ENCODE data around the gene AIFM2. TPM values are rescaled to one million over a fixed set of nuclear protein-coding genes. Genes with fewer than 3 reads are reported as not detected.

AIFM2 gene
- total and polyA plus RNA-seq, 10 of the 15 experiments (the other 5 are each of a cell fraction or from before 2014, with no cell fraction given): 4.5 to 30.8 (median 15.6) TPM

DNA sequence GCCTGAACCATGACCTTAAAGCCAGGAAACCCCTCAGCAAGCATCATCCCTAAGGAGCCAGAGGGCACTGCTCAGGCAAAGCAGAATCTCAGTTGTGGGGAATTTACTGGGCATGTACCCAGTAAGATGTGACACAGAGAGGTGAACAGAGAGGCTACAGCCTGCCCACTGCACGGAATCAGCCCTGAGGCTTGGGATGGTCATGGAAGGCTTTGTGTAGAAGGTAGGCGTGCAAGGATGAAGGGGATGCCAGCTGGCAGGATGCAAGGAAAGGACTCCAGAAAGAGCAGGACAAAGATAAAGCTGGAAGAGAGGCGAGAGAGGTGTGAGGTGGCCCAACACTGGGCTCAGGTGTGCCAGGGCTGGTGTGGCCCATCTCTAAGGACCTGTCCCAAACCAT lies 2.4 kb upstream of the AIFM2 start (continued):
- TF ChIP-seq SUZ12 (IDR thresholded peaks at IDR 0.05; ENCODE audit: unreplicated experiment): no peak
- no peak for TF ChIP-seq SMARCA5 (IDR thresholded peaks at IDR 0.05)
- TF ChIP-seq MYC (IDR thresholded peaks at IDR 0.05; ENCODE audit: insufficient read depth, insufficient read length, insufficient replicate concordance, low read length, severe bottlenecking): no peak
- TF ChIP-seq, protein P1, sequence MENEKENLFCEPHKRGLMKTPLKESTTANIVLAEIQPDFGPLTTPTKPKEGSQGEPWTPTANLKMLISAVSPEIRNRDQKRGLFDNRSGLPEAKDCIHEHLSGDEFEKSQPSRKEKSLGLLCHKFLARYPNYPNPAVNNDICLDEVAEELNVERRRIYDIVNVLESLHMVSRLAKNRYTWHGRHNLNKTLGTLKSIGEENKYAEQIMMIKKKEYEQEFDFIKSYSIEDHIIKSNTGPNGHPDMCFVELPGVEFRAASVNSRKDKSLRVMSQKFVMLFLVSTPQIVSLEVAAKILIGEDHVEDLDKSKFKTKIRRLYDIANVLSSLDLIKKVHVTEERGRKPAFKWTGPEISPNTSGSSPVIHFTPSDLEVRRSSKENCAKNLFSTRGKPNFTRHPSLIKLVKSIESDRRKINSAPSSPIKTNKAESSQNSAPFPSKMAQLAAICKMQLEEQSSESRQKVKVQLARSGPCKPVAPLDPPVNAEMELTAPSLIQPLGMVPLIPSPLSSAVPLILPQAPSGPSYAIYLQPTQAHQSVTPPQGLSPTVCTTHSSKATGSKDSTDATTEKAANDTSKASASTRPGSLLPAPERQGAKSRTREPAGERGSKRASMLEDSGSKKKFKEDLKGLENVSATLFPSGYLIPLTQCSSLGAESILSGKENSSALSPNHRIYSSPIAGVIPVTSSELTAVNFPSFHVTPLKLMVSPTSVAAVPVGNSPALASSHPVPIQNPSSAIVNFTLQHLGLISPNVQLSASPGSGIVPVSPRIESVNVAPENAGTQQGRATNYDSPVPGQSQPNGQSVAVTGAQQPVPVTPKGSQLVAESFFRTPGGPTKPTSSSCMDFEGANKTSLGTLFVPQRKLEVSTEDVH (IDR thresholded peaks at IDR 0.05; ENCODE audit: low read depth, partially characterized antibody): no peak
- no peak for TF ChIP-seq NKRF (conservative IDR thresholded peaks at IDR 0.05)
- no peak for TF ChIP-seq YY1 (IDR thresholded peaks at IDR 0.05; ENCODE audit: low read depth, low read length)
- TF ChIP-seq CUX1 (IDR thresholded peaks at IDR 0.05; ENCODE audit: insufficient replicate concordance, low read depth, low read length): no peak
- TF ChIP-seq, protein P2, sequence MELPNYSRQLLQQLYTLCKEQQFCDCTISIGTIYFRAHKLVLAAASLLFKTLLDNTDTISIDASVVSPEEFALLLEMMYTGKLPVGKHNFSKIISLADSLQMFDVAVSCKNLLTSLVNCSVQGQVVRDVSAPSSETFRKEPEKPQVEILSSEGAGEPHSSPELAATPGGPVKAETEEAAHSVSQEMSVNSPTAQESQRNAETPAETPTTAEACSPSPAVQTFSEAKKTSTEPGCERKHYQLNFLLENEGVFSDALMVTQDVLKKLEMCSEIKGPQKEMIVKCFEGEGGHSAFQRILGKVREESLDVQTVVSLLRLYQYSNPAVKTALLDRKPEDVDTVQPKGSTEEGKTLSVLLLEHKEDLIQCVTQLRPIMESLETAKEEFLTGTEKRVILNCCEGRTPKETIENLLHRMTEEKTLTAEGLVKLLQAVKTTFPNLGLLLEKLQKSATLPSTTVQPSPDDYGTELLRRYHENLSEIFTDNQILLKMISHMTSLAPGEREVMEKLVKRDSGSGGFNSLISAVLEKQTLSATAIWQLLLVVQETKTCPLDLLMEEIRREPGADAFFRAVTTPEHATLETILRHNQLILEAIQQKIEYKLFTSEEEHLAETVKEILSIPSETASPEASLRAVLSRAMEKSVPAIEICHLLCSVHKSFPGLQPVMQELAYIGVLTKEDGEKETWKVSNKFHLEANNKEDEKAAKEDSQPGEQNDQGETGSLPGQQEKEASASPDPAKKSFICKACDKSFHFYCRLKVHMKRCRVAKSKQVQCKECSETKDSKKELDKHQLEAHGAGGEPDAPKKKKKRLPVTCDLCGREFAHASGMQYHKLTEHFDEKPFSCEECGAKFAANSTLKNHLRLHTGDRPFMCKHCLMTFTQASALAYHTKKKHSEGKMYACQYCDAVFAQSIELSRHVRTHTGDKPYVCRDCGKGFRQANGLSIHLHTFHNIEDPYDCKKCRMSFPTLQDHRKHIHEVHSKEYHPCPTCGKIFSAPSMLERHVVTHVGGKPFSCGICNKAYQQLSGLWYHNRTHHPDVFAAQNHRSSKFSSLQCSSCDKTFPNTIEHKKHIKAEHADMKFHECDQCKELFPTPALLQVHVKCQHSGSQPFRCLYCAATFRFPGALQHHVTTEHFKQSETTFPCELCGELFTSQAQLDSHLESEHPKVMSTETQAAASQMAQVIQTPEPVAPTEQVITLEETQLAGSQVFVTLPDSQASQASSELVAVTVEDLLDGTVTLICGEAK (IDR thresholded peaks at IDR 0.05; ENCODE audit: borderline replicate concordance): no peak
- no peak for TF ChIP-seq STAT3 (IDR thresholded peaks at IDR 0.05; ENCODE audit: low read depth, low read length)
- TF ChIP-seq SREBF1 (IDR thresholded peaks at IDR 0.05; ENCODE audit: low read length): no peak

Measured in GM12878 (cell line).